HG03342 (cell line): ENCODE results near the gene UNK.
"Not testable (repeated sequence)": the region's sequence is repeated elsewhere in the genome, so short reads cannot be mapped to it uniquely, and the experiment has no call there.

Source experiments
- ATAC-seq: cut with Tn5 transposase; IDR thresholded peaks from one replicate; pipeline ENCODE4 v1.9.1; 2021; ENCODE audit warnings: mild to moderate bottlenecking, moderate library complexity; ENCODE audit not compliant: unreplicated experiment

UNK gene

GRCh38 chr17:75846692-75847613 is 62.3 kb downstream of the UNK start:
- no peak for ATAC-seq

- ATAC-seq, result no peak
Observed at GRCh38 chr17:75847614-75848522, 63.3 kb downstream of the UNK start.

- ATAC-seq, result no peak
Observed at GRCh38 chr17:75848523-75849278, 64.1 kb downstream of the UNK start.

GRCh38 chr17:75849279-75849646 is 64.7 kb downstream of the UNK start:
- ATAC-seq, result no peak

- no peak for ATAC-seq
Observed at GRCh38 chr17:75849724-75850123, 65.1 kb downstream of the UNK start.

GRCh38 chr17:75850928-75851692 is 66.5 kb downstream of the UNK start:
- ATAC-seq, result no peak

- ATAC-seq, result not testable (repeated sequence)
Observed at GRCh38 chr17:75851693-75851991, 67.0 kb downstream of the UNK start.

- ATAC-seq, result no peak
Observed at GRCh38 chr17:75853433-75853832, 68.8 kb downstream of the UNK start.

- no peak for ATAC-seq
Observed at GRCh38 chr17:75854101-75854748, 69.6 kb downstream of the UNK start.

- ATAC-seq, result no peak
Observed at GRCh38 chr17:75854881-75855309, 70.3 kb downstream of the UNK start.

- peak; percentile 82 for ATAC-seq
Observed at GRCh38 chr17:75855310-75856061, 70.9 kb downstream of the UNK start, which contains the start of gene WBP2. WBP2 (minus strand) TSS chr17:75855335; CDS start chr17:75855297, 38 bp downstream.

- ATAC-seq, result peak; percentile 19
Observed at GRCh38 chr17:75856062-75856756, 71.6 kb downstream of the UNK start.

GRCh38 chr17:75859358-75859757 is 74.8 kb downstream of the UNK start:
- not testable (repeated sequence) for ATAC-seq

GRCh38 chr17:75861927-75862317 is 77.3 kb downstream of the UNK start:
- no peak for ATAC-seq

- ATAC-seq, result peak; percentile 91
Observed at GRCh38 chr17:75864448-75864871, 79.9 kb downstream of the UNK start.

- ATAC-seq, result peak; percentile 15
Observed at GRCh38 chr17:75864887-75865286, 80.3 kb downstream of the UNK start.

- not testable (repeated sequence) for ATAC-seq
Observed at GRCh38 chr17:75865404-75866188, 81.0 kb downstream of the UNK start.
